ENCODE data around the gene MGAT5B.

MGAT5B gene

DNA sequence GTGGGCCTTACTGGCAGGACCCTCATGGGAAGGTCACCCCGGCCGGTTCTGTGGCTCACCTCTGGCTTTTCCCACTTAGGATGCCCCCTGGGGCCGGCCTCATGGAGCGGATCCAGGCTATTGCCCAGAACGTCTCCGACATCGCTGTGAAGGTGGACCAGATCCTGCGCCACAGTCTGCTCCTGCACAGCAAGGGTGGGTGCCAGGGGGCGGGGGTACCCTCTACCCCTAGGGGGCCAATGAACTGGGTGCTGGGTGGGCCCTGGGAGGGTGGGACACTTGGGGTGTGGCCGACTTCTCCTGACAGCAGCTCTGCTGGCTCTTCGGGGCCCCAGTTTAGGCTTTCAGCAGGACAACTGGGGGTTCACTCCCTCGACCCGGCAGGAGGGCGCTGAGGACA lies 34.3 kb downstream of the MGAT5B start:
- no peak overlapping the region for H3K4me3 ChIP-seq (ENCODE audit: low read depth, low read length)
- TF ChIP-seq CTCF (IDR thresholded peaks at IDR 0.05; ENCODE audit: borderline replicate concordance, insufficient read depth, low read depth, low read length): no peak

GRCh38 chr17:76903631-76904030 lies 35.4 kb downstream of the MGAT5B start:
- H3K4me3 ChIP-seq (ENCODE audit: low read depth, low read length): no peak overlapping the region
- no peak for TF ChIP-seq CTCF (IDR thresholded peaks at IDR 0.05; ENCODE audit: borderline replicate concordance, insufficient read depth, low read depth, low read length)

DNA sequence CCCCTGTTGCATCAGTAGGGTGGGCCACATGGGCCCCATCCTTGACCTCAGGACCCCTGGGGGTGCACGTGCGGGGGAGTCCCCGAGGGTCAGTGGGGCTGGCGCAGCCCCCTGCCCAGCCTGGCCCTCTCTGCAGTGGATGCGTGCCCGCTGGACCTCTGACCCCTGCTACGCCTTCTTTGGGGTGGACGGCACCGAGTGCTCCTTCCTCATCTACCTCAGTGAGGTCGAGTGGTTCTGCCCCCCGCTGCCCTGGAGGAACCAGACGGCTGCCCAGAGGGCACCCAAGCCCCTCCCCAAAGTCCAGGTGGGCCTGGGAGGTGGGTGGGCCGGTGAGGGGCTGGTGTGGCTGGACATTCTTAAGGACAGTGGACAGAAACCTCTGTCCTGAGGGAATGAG lies 35.9 kb downstream of the MGAT5B start:
- TF ChIP-seq CTCF (IDR thresholded peaks at IDR 0.05; ENCODE audit: borderline replicate concordance, insufficient read depth, low read depth, low read length): no peak
- no peak overlapping the region for H3K4me3 ChIP-seq (ENCODE audit: low read depth, low read length)

DNA sequence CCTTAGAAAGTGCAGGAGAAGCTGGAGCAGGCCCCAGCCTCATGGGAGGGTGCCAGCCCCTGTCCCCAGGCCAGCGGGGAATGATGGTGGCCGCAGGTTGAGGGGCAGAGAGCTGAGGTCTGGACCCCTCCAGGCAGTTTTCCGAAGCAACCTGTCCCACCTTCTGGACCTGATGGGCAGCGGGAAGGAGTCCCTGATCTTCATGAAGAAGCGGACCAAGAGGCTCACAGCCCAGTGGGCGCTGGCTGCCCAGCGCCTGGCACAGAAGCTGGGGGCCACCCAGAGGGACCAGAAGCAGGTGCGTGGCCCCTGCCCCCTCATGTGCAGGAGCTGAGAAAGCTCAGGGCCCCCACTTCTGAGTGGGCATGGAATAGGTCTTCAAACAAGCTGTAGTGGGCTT lies 36.8 kb downstream of the MGAT5B start:
- TF ChIP-seq CTCF (IDR thresholded peaks at IDR 0.05; ENCODE audit: borderline replicate concordance, insufficient read depth, low read depth, low read length): no peak
- H3K4me3 ChIP-seq (ENCODE audit: low read depth, low read length): no peak overlapping the region

DNA sequence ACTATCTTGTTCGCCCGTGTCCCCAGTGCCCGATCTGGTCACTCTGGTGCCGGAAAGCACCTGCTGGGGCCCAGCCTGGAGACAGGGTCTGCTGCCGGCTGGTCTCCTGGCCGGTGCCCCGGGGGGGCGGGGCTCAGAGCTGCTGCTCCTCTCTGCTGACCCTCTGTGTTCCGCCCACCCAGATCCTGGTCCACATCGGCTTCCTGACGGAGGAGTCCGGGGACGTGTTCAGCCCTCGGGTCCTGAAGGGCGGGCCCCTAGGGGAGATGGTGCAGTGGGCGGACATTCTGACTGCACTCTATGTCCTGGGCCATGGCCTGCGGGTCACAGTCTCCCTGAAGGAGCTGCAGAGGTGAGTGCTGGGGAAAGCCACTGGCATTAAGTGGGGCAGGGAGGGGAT lies 37.6 kb downstream of the MGAT5B start:
- H3K4me3 ChIP-seq (ENCODE audit: low read depth, low read length): no peak overlapping the region
- TF ChIP-seq CTCF (IDR thresholded peaks at IDR 0.05; ENCODE audit: borderline replicate concordance, insufficient read depth, low read depth, low read length): no peak

GRCh38 chr17:76906463-76906862 lies 38.3 kb downstream of the MGAT5B start:
- no peak for TF ChIP-seq CTCF (IDR thresholded peaks at IDR 0.05; ENCODE audit: borderline replicate concordance, insufficient read depth, low read depth, low read length)
- H3K4me3 ChIP-seq (ENCODE audit: low read depth, low read length): no peak overlapping the region

GRCh38 chr17:76907352-76907751 lies 39.1 kb downstream of the MGAT5B start:
- TF ChIP-seq CTCF (IDR thresholded peaks at IDR 0.05; ENCODE audit: borderline replicate concordance, insufficient read depth, low read depth, low read length): no peak
- no peak overlapping the region for H3K4me3 ChIP-seq (ENCODE audit: low read depth, low read length)
